ENCODE results near the gene RPS3. TPM values are rescaled to one million over a fixed set of nuclear protein-coding genes. Genes with fewer than 3 reads are reported as not detected.

RPS3 gene
- total RNA-seq, 4 donors from 2014 or later = 1,039 to 1,811 (median 1,104) TPM

DNA sequence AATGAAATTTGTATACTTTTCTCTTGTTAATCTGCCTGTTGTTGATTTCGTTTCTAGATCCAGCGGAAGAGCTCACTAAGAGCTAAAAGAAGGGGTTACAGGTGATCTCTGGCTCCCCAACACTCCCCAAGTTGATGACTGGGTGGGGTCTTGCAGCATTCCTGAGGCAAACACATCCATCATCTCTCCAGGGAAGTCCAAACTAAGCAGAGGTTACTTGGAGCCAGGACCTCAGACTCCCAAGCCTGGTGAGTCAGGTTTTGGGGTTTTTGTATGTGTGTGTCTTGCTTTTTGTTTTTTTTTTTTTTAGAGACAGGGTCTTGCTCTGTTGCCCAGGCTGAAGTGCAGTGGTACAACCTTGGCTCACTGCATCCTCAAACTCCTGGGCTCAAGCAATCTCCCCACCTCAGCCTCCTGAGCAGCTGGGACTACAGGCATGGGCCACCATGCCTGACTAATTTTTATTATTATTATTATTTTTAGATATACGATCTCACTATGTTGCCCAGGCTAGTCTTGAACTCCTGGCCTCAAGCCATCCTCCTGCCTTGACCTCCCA is 11.5 kb upstream of the RPS3 start:
- 74 to 78% methylated on average over 3 of the region's 3 CpGs for WGBS, 2 donors
- intact Hi-C loops (cut with DNase I) = no loop called here
- Histone ChIP-seq H3K4me1 (peaks cover 0 to 11% of the 10 kb centered on the region in 2 donors), H3K27me3 (no peaks in the 10 kb centered on the region), H3K9me3 (no peaks in the 10 kb centered on the region), H3K4me3 (replicated peaks in 1 of 3) (no peak overlapping the region), H3K27ac (no peak overlapping the region), H3K36me3 (no peaks in the 10 kb centered on the region)
- no peak for DNase-seq
- TF ChIP-seq, protein P1, sequence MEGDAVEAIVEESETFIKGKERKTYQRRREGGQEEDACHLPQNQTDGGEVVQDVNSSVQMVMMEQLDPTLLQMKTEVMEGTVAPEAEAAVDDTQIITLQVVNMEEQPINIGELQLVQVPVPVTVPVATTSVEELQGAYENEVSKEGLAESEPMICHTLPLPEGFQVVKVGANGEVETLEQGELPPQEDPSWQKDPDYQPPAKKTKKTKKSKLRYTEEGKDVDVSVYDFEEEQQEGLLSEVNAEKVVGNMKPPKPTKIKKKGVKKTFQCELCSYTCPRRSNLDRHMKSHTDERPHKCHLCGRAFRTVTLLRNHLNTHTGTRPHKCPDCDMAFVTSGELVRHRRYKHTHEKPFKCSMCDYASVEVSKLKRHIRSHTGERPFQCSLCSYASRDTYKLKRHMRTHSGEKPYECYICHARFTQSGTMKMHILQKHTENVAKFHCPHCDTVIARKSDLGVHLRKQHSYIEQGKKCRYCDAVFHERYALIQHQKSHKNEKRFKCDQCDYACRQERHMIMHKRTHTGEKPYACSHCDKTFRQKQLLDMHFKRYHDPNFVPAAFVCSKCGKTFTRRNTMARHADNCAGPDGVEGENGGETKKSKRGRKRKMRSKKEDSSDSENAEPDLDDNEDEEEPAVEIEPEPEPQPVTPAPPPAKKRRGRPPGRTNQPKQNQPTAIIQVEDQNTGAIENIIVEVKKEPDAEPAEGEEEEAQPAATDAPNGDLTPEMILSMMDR (IDR thresholded peaks at IDR 0.05) = no peak
- no peak for TF ChIP-seq POLR2A (IDR thresholded peaks at IDR 0.05)

DNA sequence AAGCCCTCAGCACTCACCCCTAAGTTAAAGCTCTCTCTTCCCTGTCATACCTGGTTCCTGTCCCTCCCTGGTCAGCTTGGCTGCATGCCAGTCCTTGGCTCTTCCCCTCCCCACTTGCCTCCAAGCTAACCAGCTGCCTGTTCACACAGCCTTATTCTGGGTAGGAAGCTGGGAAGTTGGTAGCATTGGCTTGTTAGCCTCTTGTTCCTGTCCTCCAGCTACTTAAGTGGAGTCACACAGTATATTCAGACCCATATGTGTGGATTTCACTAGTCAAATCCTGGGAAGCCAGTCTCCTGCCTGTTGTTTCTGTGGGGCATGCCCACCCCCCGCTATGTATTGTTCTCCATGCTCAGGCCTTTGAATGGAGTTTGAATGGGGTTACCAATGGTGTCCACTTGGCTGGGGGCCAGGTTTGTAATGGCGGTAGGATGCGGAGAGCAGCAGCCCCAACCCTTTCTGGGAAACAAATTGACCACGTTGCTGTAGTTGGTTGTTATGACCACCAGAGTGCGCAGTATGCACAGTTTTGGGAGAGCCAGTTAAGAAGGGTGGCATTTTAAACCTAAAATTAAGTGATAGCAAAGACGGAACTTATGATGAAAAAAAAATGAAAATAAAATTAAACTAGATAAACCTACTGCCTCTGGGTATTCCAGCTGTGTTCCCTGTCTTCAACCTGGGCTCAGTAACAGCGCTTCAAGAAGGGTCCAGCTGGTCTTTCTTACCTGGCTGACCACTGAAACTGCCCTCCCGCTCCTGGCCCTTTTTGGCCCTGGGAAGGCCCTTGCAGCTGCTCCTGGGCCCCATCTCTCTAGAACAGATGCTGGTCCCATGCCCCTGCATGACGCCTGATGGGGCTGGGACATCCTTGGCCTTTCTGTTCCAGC is 10.7 kb upstream of the RPS3 start:
- peaks cover 0 to 11% of the 10 kb centered on the region in 2 donors for H3K4me1 ChIP-seq
- no peak for TF ChIP-seq POLR2A (IDR thresholded peaks at IDR 0.05)
- TF ChIP-seq, protein P1 (IDR thresholded peaks at IDR 0.05) = peak; percentile 67 to 79 (median 74)
- no peaks in the 10 kb centered on the region for H3K9me3 ChIP-seq
- no peak overlapping the region for H3K27ac ChIP-seq
- no peaks in the 10 kb centered on the region for H3K27me3 ChIP-seq
- no peak overlapping the region for H3K4me3 ChIP-seq (replicated peaks in 1 of 3)
- 29 to 31% methylated on average over 9 of the region's 9 CpGs for WGBS, 2 donors
- intact Hi-C loops (cut with DNase I) = no loop called here
- DNase-seq = peak; percentile 59 to 60
- no peaks in the 10 kb centered on the region for H3K36me3 ChIP-seq

DNA sequence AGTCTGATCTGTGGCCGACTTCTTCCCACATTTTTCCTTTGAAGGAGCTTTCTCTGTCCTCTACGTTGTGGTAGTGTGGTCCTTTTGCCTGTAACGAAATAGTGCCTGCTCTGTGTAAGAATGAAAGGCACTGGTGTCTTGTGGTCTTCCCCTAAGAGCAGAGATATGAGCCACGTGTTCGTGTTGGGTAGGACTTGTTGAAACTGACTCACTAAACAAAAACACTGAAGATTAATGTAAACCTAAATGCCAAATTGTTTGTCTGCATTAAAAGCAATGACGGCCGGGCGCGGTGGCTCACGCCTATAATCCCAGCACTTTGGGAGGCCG is 10.1 kb upstream of the RPS3 start:
- no peaks in the 10 kb centered on the region for H3K9me3 ChIP-seq
- TF ChIP-seq, protein P1 (IDR thresholded peaks at IDR 0.05) = no peak
- H3K4me1 ChIP-seq = peaks cover 0 to 11% of the 10 kb centered on the region in 2 donors
- no peak overlapping the region for H3K4me3 ChIP-seq (replicated peaks in 1 of 3)
- DNase-seq = no peak
- intact Hi-C loops (cut with DNase I) = no loop called here
- H3K27me3 ChIP-seq = no peaks in the 10 kb centered on the region
- WGBS, 2 donors = 72 to 82% methylated on average over 11 of the region's 11 CpGs
- H3K27ac ChIP-seq = no peak overlapping the region
- H3K36me3 ChIP-seq = no peaks in the 10 kb centered on the region

DNA sequence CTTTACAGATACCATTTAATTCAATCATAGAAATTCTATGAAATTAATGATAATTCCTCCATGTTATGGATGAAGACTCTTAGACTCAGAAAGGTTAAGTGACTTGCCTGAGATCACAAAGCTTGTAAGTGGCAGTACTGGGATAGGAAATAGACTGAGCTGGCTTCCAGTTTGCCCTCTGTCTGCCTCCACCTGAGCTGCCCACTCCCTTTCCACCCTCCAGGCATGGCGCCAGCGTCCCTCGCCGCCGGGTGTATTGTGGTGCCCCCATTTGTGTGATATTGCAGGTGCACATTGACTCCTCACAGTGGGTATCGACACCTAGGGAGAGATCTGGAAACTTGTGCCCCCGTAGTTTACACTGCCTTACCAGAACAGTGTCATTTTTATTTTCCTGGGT is 9.4 kb upstream of the RPS3 start:
- intact Hi-C loops (cut with DNase I) = no loop called here
- WGBS, 2 donors = 86 to 91% methylated on average over 7 of the region's 7 CpGs
- Histone ChIP-seq H3K9me3 (no peaks in the 10 kb centered on the region), H3K27ac (no peak overlapping the region), H3K4me1 (peaks cover 0 to 11% of the 10 kb centered on the region in 2 donors), H3K36me3 (no peaks in the 10 kb centered on the region), H3K4me3 (replicated peaks in 1 of 3) (no peak overlapping the region), H3K27me3 (no peaks in the 10 kb centered on the region)
- TF ChIP-seq, protein P1 (IDR thresholded peaks at IDR 0.05) = no peak
- TF ChIP-seq POLR2A (IDR thresholded peaks at IDR 0.05) = no peak
- DNase-seq = no peak
